ENCODE results near the gene PRCD.

PRCD gene

GRCh38 chr17:76539631-76540271 is at the start of gene PRCD:
TSS of gene PRCD (plus strand) at chr17:76540044. CDS start at chr17:76540142, 98 bp downstream.
- DNase-seq, result no peak

- no peak for DNase-seq
Observed at GRCh38 chr17:76490112-76490710, 49.6 kb upstream of the PRCD start.

GRCh38 chr17:76491271-76492122 is 48.3 kb upstream of the PRCD start:
- DNase-seq, result peak; percentile 50

- DNase-seq, result peak; percentile 63
Observed at GRCh38 chr17:76492123-76492988, 47.5 kb upstream of the PRCD start.

GRCh38 chr17:76492989-76493501 is 46.8 kb upstream of the PRCD start:
- DNase-seq, result peak; percentile 85

GRCh38 chr17:76493505-76494167 is 46.2 kb upstream of the PRCD start:
- peak; percentile 45 for DNase-seq

- no peak for DNase-seq
Observed at GRCh38 chr17:76495663-76496400, 44.0 kb upstream of the PRCD start.

GRCh38 chr17:76496464-76496863 is 43.4 kb upstream of the PRCD start:
- no peak for DNase-seq

GRCh38 chr17:76497699-76497978 is 42.2 kb upstream of the PRCD start:
- no peak for DNase-seq

GRCh38 chr17:76497979-76498875 is 41.6 kb upstream of the PRCD start:
- DNase-seq, result no peak

- DNase-seq, result peak; percentile 51
Observed at GRCh38 chr17:76498876-76499251, 41.0 kb upstream of the PRCD start.

- no peak for DNase-seq
Observed at GRCh38 chr17:76499267-76499667, 40.6 kb upstream of the PRCD start.

GRCh38 chr17:76500074-76500746 is 39.6 kb upstream of the PRCD start:
- peak; percentile 54 for DNase-seq

- no peak for DNase-seq
Observed at GRCh38 chr17:76500747-76501017, 39.2 kb upstream of the PRCD start.

GRCh38 chr17:76501018-76501826 is 38.6 kb upstream of the PRCD start, which contains the start of gene RHBDF2:
TSS of gene RHBDF2 (minus strand) at chr17:76501423. CDS start at chr17:76481524, 19,899 bp downstream.
- DNase-seq, result peak; percentile 95

GRCh38 chr17:76501827-76502307 is 38.0 kb upstream of the PRCD start:
- DNase-seq, result no peak

GRCh38 chr17:76502341-76503211 is 37.3 kb upstream of the PRCD start:
- DNase-seq, result no peak

GRCh38 chr17:76504117-76504516 is 35.7 kb upstream of the PRCD start:
- no peak for DNase-seq
